ENCODE data around the gene CNGB1. TPM values are rescaled to one million over a fixed set of nuclear protein-coding genes. Genes with fewer than 3 reads are reported as not detected.
"Not testable (repeated sequence)": the region's sequence is repeated elsewhere in the genome, so short reads cannot be mapped to it uniquely, and the experiment has no call there.

The CNGB1 gene
- total RNA-seq, 1 donor from 2014 or later = not detected

DNA sequence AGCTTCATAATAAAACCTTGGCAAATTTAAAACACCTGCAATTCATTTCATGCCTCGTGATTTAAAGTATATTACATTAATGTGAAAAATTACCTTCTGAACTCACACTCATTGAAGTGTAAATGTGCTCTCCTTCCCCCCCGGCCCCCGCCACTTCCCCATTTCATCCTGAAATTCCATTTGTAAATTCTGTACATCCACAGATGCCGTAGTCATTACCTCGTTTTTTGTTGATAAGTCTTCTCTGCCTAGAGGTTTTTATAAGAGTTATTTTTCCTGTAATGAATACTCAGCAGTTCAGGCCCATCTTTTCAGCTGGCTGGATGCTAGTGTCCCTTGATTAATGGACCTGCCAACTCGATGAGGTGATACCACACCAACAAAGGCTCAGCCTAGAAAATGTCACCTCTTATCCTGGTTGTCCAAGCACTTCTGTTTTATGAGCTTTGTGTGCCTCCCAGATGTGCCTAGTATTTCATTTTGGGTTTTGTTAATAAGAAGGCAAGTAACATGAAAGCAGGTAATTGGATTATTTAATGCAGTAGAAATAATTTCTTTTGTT is 103.8 kb downstream of the CNGB1 start:
- no peak for ATAC-seq
- no peak for DNase-seq (ENCODE audit: low spot score)

DNA sequence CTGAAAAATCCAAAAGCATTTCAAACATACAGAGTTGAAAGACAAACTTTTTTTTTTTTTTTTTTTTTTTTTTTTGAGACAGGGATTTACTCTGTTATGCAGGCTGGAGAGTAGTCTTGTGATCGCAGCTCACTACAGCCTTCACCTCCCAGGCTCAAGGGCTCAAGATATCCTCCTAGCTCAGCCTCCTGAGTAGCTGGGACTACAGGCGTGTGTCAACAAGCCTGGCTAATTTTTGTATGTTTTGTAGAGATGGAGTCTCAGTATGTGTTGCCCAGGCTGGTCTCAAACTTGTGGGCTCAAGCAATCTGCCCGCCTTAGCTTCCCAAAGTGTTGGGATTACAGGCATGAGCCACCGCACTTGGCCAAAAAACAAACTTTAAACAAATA is 104.4 kb downstream of the CNGB1 start:
- ATAC-seq (no peak), DNase-seq (ENCODE audit: low spot score) (no peak)

DNA sequence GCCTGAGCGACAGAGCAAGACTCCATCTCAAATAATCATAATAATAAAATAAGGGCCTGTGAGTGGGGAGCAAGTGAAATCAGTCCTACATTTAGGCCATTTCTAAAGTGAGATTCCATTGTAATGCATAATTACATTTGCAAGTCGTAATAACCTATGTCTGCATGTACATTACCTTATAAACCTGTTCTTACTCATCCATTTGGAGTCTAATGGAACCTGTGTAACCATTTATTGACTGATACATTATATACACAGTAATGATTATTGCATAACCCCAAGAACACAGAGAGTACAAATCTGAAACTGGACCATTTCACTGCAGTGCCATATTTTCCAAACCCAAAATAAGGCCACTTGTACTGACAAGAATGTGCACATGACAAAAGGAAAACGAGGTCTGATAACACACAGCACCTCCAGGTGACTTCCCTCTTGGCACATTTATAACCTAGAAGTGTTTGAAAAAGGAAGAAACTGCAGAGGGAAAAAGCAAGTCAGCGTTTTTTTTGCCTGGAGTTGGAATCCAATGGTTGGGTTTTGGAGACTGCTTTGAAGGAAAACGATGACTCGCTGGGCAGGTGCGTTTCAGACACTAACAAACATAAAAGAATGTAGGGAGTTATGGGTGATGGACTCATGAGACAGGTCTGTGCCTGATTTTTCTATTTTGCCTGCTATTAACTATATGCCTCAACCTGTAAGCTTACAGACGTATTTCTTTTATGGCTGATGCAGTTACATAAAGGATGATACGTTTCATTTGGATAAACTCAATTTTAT is 105.0 kb downstream of the CNGB1 start:
- DNase-seq (ENCODE audit: low spot score) (no peak), ATAC-seq (no peak)

DNA sequence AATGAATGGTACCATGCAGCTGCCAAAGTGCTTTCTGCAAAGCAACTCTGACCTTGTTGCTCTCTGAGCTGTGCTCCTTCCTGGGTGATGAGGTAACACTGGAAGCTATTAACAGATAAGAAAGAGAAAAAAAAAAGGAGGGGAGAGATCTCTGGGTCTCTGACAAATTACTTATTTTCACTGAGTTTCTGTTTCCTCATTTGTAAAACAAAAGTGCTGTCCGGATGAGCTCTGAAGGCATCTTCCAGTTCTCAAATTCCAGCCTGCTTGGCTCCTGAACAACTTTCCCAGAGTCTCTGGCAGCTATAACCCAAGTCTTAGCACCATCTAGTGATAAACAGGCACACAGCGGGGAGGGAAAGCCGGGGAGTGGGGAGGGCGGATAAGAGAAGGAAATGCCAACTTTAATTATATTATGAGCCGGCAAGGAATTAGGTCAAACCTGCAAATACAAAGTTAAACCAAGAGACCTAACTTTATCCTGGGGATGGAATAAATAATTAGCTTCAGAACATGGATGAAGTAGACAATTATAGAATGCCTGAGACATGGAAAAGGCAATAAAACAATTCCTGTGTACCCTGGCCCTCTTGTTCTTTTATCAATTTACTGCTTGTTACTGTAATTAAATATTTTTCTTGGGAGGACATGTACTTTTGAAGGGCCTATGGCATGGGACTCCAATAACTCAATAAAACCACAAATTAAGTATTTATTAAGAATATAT is 107.3 kb downstream of the CNGB1 start:
- peak; percentile 85 for ATAC-seq
- peak; percentile 70 for DNase-seq (ENCODE audit: low spot score)

DNA sequence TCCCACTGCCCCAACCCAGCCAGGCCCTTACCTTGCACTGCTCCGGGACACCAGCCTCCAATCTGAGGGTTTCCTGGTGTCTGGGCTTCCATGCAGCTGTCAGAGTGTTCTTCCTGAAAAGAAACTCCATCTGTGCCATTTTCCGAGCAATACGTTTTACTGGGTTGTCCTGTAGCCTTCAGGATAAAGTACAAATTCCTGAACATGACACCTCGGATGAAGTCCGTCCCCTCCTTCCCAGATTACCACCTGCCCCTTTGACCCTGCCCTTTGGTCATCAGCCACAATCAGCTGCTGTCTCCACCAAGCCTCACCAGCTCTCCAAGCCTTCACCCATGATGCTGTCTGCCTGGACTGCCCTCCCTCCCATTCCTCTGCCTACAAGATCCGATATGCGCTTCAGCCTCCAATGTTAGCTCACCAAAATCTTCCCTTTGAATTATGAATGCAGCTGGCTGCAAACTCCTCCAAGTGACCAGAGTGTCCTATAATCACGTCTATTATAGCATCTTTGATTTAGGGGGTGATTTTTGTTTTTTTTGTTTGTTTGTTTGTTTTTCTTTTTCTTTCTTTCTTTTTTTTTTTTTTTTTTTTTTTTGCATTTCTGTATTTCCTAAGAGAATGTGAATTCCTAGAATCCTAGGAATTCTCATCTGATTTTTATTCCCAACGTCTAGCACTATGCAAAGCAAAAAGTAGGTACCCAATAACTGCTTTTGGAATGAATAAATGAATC is 108.1 kb downstream of the CNGB1 start:
- peak; percentile 86 for ATAC-seq
- DNase-seq (ENCODE audit: low spot score) = peak; percentile 87

DNA sequence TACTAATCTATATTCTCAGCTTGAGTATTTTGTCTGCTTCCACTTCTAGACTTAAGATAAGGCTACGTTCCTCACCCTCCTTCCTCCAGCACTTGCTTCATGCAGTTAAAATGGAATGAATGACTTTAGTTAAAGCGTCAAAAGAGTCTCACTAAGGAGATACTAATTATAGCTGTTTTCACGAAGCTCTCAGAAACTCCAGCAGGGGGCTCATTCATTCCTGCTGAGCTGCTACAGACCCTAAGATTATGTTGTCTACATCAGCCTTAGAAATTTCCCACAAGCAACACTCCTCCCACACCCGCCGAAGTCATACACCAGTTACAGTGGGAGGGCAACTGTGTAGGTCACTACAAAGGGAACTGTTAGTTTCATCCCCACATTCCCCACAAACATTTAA is 111.6 kb downstream of the CNGB1 start:
- DNase-seq (ENCODE audit: low spot score) (no peak), ATAC-seq (no peak)

DNA sequence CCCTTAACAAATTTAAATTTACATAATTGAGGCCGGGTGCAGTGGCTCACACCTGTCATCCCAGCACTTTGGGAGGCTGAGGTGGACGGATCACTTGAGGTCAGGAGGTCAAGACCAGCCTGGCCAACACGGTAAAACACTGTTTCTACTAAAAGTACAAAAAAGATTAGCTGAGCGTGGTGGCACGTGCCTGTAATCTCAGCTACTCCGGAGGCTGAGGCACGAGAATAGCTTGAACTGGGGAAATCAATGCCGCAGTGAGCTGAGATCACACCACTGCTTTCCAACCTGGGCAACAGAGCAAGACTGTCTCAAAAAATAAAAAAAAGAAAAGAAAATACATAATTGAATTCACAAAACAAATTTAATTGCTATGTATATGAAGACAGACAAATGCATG is 112.3 kb downstream of the CNGB1 start:
- DNase-seq (ENCODE audit: low spot score) = no peak
- ATAC-seq = no peak

DNA sequence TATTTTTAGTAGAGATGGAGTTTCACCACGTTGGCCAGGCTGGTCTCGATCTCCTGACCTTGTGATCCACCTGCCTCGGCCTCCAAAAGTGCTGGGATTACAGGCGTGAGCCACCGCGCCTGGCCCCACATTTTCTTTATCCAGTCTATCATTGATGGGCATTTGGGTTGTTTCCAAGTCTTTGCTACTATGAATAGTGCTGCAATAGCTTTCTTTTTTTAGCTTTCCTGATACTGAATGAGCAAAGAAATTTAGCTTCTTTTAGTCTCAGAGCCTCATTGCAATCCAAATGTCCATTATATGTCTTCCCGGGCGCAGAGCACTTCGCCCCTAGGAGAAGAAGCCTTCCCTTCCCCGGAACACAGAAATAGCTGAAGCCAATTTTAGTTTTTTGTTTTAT is 112.9 kb downstream of the CNGB1 start:
- not testable (repeated sequence) for ATAC-seq

DNA sequence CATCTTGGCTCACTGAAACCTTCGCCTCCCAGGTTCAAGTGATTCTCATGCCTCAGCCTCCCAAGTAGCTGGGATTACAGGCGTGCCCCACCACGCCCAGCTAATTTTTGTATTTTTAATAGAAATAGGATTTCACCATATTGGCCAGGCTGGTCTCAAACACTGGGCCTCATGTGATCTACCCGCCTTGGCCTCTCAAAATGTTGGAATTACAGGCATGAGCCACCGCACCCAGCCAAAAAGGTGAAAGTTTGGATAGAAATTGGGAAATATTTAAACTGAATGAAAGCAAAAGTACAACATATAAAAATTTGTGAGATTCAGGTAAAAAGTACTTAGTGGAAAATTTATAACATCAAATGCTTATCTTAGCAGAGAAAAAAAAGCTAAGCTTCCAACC is 115.7 kb downstream of the CNGB1 start:
- DNase-seq (ENCODE audit: low spot score) (no peak), ATAC-seq (peak; percentile 60)

More for the DNA sequence above, 112.9 kb downstream of the CNGB1 start:
- DNase-seq (ENCODE audit: low spot score) = not testable (repeated sequence)

DNA sequence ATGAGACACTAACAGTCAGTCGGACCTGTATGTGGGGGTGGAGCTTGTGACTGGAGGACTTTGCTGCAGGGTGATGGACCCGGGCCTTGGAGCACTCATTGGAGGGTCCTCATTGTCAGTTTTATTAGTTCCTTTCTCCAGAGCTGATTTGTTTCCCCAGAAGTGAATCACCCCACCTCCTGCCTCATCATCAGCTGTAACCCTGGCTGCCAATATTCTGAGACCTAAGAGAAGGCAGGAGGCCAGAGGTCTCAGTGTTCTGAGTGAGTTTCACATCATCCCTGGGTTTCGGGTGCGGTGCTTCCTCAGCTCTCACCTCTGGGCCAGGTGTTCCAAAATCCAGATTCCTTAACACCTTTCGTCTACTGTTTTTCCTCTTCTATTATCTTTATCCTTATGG is 118.7 kb downstream of the CNGB1 start:
- DNase-seq (ENCODE audit: low spot score) (no peak), ATAC-seq (no peak)

DNA sequence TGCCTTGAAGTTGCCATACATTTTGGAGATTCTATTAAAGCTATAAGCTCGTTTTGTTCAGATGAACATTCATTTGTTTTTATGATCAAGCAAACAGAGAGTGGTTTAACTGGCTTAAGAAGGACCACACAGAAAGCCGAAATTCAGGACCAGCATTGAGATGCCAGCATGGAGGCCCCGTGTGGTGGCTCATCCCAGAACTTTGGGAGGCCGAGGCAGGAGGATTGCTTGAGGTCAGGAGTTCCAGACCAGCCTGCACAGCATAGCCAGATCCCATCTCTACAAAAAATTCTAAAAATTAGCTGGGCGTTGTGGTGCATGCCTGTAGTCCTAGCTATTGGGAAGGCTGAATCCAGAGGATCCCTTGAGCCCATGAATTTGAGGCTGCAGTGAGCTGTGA is 122.7 kb downstream of the CNGB1 start:
- ATAC-seq (no peak), DNase-seq (ENCODE audit: low spot score) (no peak)

DNA sequence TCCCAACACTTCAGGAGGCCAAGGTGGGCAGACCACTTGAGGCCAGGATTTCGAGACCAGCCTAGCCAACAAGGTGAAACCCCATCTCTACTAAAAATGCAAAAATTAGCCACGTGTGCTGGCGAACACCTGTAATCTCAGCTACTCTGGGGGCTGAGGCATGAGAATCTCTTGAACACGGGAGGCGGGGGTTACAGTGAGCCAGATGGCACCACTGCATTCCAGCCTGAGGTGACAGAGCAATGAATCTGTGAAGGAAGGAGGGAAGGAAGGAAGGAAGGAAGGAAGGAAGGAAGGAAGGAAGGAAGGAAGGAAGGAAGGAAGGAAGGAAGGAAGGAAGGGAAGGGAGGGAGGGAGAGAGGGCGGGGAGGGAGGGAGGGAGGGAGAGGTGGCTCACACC is 124.0 kb downstream of the CNGB1 start:
- ATAC-seq; DNase-seq (ENCODE audit: low spot score): not testable (repeated sequence)

DNA sequence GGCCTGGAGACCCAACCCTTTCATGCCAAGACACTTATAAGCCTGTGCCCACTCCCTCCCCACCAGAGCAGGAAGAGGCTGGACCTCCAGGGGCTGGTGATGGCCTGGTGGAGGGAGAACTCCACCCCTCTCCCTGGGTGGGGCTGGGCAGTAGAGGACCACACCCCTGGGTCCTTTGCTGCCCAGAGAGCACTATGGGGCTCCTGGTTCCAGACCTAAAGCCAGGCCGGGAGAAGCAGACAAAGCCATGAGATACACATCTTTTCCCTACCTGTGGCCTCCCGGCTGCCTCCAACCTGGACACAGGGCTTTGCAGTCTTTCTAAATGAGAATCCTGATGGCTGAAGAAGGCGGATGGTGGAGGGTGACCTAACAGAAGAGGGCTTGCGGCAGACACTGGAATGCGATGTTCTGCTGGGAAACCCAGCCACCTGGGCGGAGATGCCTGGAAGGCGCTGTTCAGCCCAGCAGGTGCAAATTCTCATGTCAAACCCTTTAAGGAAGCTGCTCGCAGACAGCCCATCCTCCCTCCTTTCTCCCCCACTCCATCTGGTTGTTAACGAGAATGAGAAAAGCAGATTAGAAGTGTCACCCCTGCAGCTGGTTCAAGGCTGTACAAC is 124.7 kb downstream of the CNGB1 start:
- DNase-seq (ENCODE audit: low spot score) = no peak
- ATAC-seq = no peak

DNA sequence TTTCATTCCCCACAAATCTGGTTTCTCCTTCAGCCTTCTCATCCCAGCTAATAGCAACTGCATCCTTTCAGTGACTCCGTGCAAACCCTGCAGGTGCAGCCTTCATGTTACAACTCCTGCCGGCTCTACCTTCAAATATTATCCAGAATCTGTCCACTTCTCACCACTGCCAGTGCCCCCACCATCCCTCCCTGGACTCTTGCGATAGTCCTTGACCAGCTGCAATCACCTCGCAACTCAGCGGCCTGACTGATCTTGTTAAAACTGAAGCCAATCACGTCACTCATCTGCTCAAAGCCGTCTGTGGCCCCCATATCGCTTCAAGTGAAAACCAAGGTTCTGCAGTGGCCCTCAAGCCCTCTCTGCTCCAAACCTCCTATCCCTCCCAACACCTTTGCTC is 125.8 kb downstream of the CNGB1 start:
- DNase-seq (ENCODE audit: low spot score) (no peak), ATAC-seq (no peak)

DNA sequence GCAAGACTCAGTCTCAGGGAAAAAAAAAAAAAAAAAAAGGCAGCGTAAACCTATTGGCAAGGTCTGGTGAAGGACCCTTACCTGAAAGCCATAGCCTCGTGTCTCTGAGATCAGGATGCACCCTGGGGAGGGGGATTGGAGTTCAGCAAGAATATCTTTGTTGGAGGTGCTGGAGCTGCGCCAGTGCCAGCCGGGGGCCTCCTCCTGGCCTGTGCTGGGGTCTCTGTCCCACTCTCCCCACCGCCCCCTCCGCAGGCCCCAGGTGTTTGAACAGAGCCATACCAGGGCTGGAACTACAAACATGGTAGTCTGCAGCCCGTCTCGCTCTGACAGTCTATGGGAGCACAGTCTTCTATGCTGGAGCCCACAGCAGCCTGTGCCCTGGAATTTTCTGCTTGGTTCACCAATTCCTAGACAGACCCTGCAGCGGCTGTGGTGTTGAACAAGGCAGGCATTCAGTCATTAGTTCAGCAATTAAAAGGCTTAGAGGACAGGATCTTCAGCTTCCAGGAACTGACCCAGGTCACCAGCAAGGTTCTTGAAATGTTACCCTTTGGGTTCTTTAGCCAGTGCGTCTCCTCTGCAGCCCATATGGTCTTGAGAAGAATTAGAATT is 126.4 kb downstream of the CNGB1 start:
- DNase-seq (ENCODE audit: low spot score) (no peak), ATAC-seq (no peak)

DNA sequence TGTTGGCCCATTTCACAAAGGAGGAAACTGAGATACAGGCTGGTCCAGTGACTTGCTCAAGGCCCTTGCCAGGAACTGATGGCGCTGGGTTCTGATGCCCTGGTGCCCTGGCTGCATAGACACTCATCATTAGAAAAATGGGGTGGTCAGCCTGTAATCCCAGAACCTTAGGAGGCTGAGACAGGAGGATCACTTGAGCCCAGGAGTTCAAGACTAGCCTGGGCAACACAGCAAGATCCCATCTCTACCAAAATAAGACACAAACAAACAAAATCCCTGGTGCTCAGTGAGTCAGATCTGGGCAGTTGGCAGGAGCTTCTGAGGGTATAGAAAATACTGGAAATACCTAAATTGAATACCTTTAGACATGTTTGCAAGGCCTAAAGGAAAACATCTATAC is 127.5 kb downstream of the CNGB1 start:
- DNase-seq (ENCODE audit: low spot score) (no peak), ATAC-seq (no peak)

DNA sequence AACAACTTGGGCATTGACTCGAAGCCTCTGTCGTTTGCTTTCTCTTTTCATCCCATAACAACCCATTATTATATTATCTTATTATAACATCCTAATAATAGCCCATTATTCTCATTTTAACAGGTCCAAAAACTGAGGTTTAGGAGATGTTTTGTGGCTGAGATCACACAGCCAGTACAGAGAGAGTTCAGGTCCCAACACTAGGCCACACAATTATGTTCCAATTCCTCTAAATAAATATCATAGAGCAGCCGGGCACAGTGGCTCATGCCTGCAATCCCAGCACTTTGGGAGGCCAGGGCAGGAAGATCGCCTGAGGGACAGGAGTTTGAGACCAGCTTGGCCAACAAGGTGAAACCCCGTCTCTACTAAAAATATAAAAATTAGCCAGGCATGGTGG is 128.3 kb downstream of the CNGB1 start:
- DNase-seq (ENCODE audit: low spot score) (no peak), ATAC-seq (no peak)

DNA sequence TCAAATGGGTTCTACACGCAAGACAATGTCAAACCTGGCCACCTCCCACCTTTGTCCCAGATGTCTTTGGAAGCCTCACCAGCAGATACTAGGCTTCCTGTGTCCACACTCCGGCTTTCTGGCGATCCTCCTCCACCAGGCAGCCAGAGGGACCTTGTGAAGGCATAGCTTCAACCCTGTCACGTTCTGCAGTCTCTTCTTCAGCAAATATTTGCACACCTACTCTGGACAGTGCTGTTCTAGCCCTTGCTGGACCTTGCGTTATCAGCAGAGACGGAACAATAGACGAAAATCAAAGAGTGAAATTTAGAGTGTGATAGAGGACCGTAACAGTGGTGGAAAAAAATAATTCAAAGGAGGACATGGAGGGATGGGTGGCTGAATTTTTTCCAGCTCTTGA is 130.1 kb downstream of the CNGB1 start:
- DNase-seq (ENCODE audit: low spot score) = peak; percentile 63
- peak; percentile 97 for ATAC-seq

DNA sequence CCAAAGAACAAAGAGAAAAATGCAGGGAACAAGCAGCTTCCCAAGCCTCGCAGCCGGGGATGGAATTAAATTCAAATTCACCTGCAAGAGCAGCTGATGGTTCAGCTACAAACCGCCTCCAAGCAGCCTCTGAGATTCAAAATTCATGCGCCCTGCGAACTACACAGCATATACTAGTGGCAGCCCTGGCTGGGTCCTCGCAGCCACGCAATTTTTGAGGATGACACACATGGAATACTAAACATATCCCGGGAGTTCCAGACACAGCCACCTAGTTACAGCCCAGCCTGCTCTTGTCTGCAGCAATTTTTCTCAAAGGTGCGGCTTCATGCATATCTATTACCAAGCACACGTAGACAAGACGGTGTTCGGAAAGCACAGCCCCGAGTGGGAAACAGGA is 132.8 kb downstream of the CNGB1 start:
- no peak for DNase-seq (ENCODE audit: low spot score)
- ATAC-seq = no peak

DNA sequence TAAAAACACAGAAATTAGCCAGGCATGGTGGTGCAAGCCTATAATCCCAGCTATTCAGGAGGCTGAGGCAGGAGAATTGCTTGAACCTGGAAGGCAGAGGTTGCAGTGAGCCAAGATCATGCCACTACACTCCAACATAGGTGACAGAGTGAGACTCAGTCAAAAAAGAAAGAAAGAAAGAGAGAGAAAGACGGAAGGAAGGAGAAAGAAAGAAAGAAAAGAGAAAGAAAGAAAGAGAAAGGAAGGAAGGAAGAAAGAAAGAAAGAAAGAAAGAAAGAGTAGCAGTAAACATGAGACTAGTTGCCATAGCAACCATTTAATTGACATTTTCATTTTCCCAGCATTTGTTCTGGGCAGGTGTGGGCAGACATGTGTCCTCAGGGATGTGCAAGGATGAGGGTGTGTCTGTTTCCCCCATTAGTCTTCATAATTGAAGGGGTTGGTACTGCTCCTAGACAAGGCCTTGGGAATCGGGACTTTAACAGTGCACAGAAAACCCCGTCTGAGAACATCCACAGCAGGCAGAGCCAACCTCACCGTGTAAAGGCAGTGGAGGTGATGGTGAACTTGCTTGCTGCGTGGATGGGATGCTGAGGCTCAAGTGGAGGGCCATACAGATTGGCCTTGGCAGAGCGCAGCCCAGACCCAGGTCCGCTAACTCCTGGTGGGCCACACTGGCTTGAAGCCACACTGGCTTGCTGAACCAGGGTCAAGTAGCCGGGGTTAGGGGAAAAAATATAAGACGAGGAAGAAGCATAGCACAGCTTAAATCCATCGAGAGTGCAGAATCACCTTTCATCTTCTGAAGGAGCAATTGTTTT is 133.4 kb downstream of the CNGB1 start:
- DNase-seq (ENCODE audit: low spot score) = no peak
- no peak for ATAC-seq

Data from left lobe of liver (tissue), 2 donors.